Tibial artery (tissue), 4 donors: ENCODE results near the gene CSF1.

Source experiments
- DNase-seq, 2 donors: peaks; one replicate each; pipeline ENCODE4 v3.0.0-alpha.2; 2019
- H3K27ac ChIP-seq, 2 donors: fragments of 200-600 bp; sonication (generic) in 1 of 2; 1 replicate in 1 of 2; 2 replicates in 1 of 2; pipeline ENCODE4 v1.5.1; 2018 to 2019; ENCODE audit warnings: mild to moderate bottlenecking in 1 of 2
- H3K27me3 ChIP-seq, 2 donors: fragments of 200-600 bp; sonication (generic) in 1 of 2; one replicate each; pipeline versions ENCODE4 v1.5.1 to v1.6.0; 2016 to 2019
- H3K36me3 ChIP-seq, 3 donors: fragments of 200-600 bp; sonication (generic) in 2 of 3; one replicate each; pipeline ENCODE4 v1.5.1; 2016 to 2019; ENCODE audit warnings: mild to moderate bottlenecking in 2 of 3
- H3K4me1 ChIP-seq, 4 donors: fragments of 200-600 bp; sonication (generic) in 2 of 4; 1 replicate in 3 of 4; 2 replicates in 1 of 4; pipeline ENCODE4 v1.5.1; 2016 to 2019
- H3K4me3 ChIP-seq, 2 donors: fragments of 200-600 bp; sonication (generic) in 1 of 2; 1 replicate in 1 of 2; 2 replicates in 1 of 2; pipeline ENCODE4 v1.5.1; 2018 to 2019; ENCODE audit warnings: mild to moderate bottlenecking in 2 of 2
- H3K9me3 ChIP-seq, 3 donors: fragments of 200-600 bp; sonication (generic) in 1 of 3; one replicate each; pipeline ENCODE4 v1.5.1; 2016 to 2019
- CTCF ChIP-seq, 2 experiments: fragments of 200-600 bp in 1 of 2; fragments of 450-650 bp in 1 of 2; IDR thresholded peaks; one replicate each; pipeline ENCODE4 v1.5.1; 2017 to 2019; ENCODE audit warnings: antibody characterized with exemption in 2 of 2, mild to moderate bottlenecking in 1 of 2, moderate library complexity in 1 of 2
- intact Hi-C: fragments of 100-400 bp; cut with DNase I; formaldehyde crosslinking; loops from one replicate; pipeline ENCODE4 v1.15.0; 2023; ENCODE audit warnings: low total_unique reads

Gene CSF1

GRCh38 chr1:109901141-109901523 is 9.5 kb upstream of the CSF1 start:
- Histone ChIP-seq H3K4me1 (peaks cover 0 to 3% (median 2%) of the 10 kb centered on the region in 4 donors), H3K27ac (no peak overlapping the region), H3K36me3 (no peaks in the 10 kb centered on the region), H3K9me3 (no peaks in the 10 kb centered on the region), H3K4me3 (no peak overlapping the region), H3K27me3 (no peaks in the 10 kb centered on the region)
- DNase-seq = no peak
- intact Hi-C loops = no loop called here
- TF ChIP-seq CTCF (IDR thresholded peaks at IDR 0.05) = no peak

- intact Hi-C loops = no loop called here
- Histone ChIP-seq H3K4me3 (no peak overlapping the region), H3K27ac (no peak overlapping the region), H3K4me1 (no peaks in the 10 kb centered on the region), H3K9me3 (no peaks in the 10 kb centered on the region), H3K36me3 (no peaks in the 10 kb centered on the region), H3K27me3 (no peaks in the 10 kb centered on the region)
- no peak for TF ChIP-seq CTCF (IDR thresholded peaks at IDR 0.05)
- DNase-seq = no peak
Observed at GRCh38 chr1:109901524-109902145, 9.0 kb upstream of the CSF1 start.

DNA sequence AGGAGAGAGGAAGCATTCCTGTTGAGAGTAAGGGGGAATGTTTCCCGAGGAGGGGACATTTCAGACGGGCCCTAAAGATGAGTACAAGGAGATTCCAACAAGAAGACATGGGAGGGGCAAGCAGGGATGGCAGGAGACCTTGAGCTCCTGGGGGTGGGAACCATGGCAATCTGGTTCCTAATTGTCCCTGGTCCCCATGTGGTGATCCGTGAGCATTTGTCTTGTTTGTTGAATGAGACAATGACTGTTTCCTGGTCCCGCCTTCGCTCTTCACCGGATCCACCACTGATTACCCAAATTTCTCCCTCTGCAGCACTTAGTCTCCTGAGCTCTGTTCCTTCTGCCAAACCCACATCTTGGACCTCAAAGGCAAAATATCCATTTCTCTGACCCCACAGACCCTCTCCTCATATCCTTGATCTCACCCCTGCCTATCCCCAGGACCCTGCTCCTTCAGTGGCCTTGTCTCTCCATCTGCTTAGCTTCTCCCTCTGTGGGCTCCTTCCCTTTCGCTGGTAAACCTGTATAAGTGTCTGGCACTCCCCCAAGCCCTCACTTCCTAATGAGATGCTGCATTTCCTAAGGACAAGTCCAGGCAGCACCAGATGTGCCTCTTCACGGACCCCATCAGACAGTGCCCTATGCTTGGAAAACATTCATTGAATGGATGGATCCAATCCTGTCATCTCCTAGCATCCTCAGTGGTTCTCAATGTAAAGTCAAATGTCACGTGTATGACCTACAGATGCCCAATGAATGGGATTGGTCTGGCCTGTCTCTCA is 8.3 kb upstream of the CSF1 start:
- no peaks in the 10 kb centered on the region for H3K9me3 ChIP-seq
- intact Hi-C loops = no loop called here
- TF ChIP-seq CTCF (IDR thresholded peaks at IDR 0.05) = no peak

GRCh38 chr1:109903376-109903930 is 7.2 kb upstream of the CSF1 start:
- intact Hi-C loops = no loop called here
- Histone ChIP-seq H3K4me3 (no peak overlapping the region), H3K36me3 (no peaks in the 10 kb centered on the region), H3K9me3 (no peaks in the 10 kb centered on the region), H3K4me1 (no peaks in the 10 kb centered on the region), H3K27ac (no peak overlapping the region), H3K27me3 (no peaks in the 10 kb centered on the region)
- no peak for DNase-seq
- no peak for TF ChIP-seq CTCF (IDR thresholded peaks at IDR 0.05)

More for the DNA sequence above, 8.3 kb upstream of the CSF1 start:
- Histone ChIP-seq H3K4me3 (no peak overlapping the region), H3K27me3 (no peaks in the 10 kb centered on the region), H3K36me3 (no peaks in the 10 kb centered on the region), H3K4me1 (no peaks in the 10 kb centered on the region), H3K27ac (no peak overlapping the region)
- DNase-seq = no peak

GRCh38 chr1:109904105-109904817 is 6.4 kb upstream of the CSF1 start:
- intact Hi-C loops = no loop called here
- DNase-seq = no peak
- no peak for TF ChIP-seq CTCF (IDR thresholded peaks at IDR 0.05)
- no peaks in the 10 kb centered on the region for H3K36me3 ChIP-seq
- H3K4me1 ChIP-seq = no peaks in the 10 kb centered on the region
- no peak overlapping the region for H3K27ac ChIP-seq
- H3K9me3 ChIP-seq = no peaks in the 10 kb centered on the region
- no peak overlapping the region for H3K4me3 ChIP-seq
- H3K27me3 ChIP-seq = no peaks in the 10 kb centered on the region
